GM12878 (cell line): ENCODE data around the gene PCDHGA4. TPM values are rescaled to one million over a fixed set of nuclear protein-coding genes. Genes with fewer than 3 reads are reported as not detected.

Experiments used
- BCL11A ChIP-seq: IDR thresholded peaks from 2 replicates; pipeline ENCODE4 v1.6.1; 2011; ENCODE audit warnings: low read depth, low read length
- NR2C2 ChIP-seq: IDR thresholded peaks from 2 replicates; pipeline ENCODE4 v1.6.1; 2011; ENCODE audit warnings: borderline replicate concordance, low read depth; ENCODE audit not compliant: control insufficient read depth, insufficient read length
- SUZ12 ChIP-seq: fragments of 200-600 bp; sonication (generic); IDR thresholded peaks from one replicate; pipeline ENCODE4 v1.6.1; 2018; ENCODE audit warnings: antibody characterized with exemption, mild to moderate bottlenecking; ENCODE audit not compliant: unreplicated experiment
- TAF1 ChIP-seq: IDR thresholded peaks from 2 replicates; pipeline ENCODE4 v1.6.1; 2011; ENCODE audit warnings: mild to moderate bottlenecking, low read depth, low read length, borderline replicate concordance
- TARDBP ChIP-seq: IDR thresholded peaks from 2 replicates; pipeline ENCODE4 v1.6.1; 2016; ENCODE audit warnings: borderline replicate concordance
- polyA plus RNA-seq, 11 experiments: library from polyadenylated mRNA; depleted of rRNA in 4 of 11; unstranded in 6 of 11; stranded (reverse) in 5 of 11; fragments of >200 nt; fragmentation: Nextera tagmentation in 4 of 11; fragmentation: Illumina TruSeq in 1 of 11; extraction: Ambion mirVana in 4 of 11; extraction: Trizol in 1 of 11; gene quantifications; 1 replicate in 1 of 11; 2 replicates in 10 of 11; pipeline versions ENCODE4 v1.2.1 to v1.2.3, GENCODE V29; 2011 to 2016; ENCODE audit warnings: inconsistent platforms in 2 of 11, missing spikeins in 2 of 11, low read depth in 1 of 11
- total RNA-seq, 4 experiments: library from RNA; depleted of rRNA in 3 of 4; stranded (reverse); fragments of >200 nt in 3 of 4; fragmentation: Illumina TruSeq in 1 of 4; extraction: Trizol in 1 of 4; gene quantifications; 2 replicates each; pipeline versions ENCODE4 v1.2.1 to v1.2.3, GENCODE V29; 2013 to 2021
- TF ChIP-seq, protein P1 (sequence below): fragments of 450-650 bp; IDR thresholded peaks from 2 replicates; pipeline ENCODE4 v1.6.1; 2016; ENCODE audit warnings: mild to moderate bottlenecking
- TF ChIP-seq, protein P2 (sequence below): fragments of 450-650 bp; IDR thresholded peaks from 2 replicates; pipeline ENCODE4 v1.6.1; 2018; ENCODE audit warnings: mild to moderate bottlenecking, low read depth, moderate library complexity; ENCODE audit not compliant: partially characterized antibody
- TF ChIP-seq, protein P3 (sequence below): IDR thresholded peaks from 2 replicates; pipeline ENCODE4 v1.6.1; 2011; ENCODE audit warnings: mild to moderate bottlenecking, low read depth, low read length, moderate library complexity; ENCODE audit not compliant: insufficient replicate concordance
- TF ChIP-seq, protein P4 (sequence below): fragments of 450-650 bp; conservative IDR thresholded peaks from 2 replicates; pipeline ENCODE4 v1.6.1; 2017; ENCODE audit warnings: mild to moderate bottlenecking, moderate library complexity
- TF ChIP-seq, protein P5 (sequence below): fragments of 450-650 bp; IDR thresholded peaks from 2 replicates; pipeline ENCODE4 v1.6.1; 2017; ENCODE audit warnings: mild to moderate bottlenecking, moderate library complexity
- TF ChIP-seq, protein P6 (sequence below): fragments of 450-650 bp; formaldehyde crosslinking; IDR thresholded peaks from 2 replicates; pipeline ENCODE4 v1.5.0; 2022; ENCODE audit warnings: mild to moderate bottlenecking, missing genetic modification characterization

The PCDHGA4 gene
- total and polyA plus RNA-seq, 10 of the 15 experiments (the other 5 are each of a cell fraction or from before 2014, with no cell fraction given) = 0.09 to 0.17 (median 0.13) TPM; not detected in 3

DNA sequence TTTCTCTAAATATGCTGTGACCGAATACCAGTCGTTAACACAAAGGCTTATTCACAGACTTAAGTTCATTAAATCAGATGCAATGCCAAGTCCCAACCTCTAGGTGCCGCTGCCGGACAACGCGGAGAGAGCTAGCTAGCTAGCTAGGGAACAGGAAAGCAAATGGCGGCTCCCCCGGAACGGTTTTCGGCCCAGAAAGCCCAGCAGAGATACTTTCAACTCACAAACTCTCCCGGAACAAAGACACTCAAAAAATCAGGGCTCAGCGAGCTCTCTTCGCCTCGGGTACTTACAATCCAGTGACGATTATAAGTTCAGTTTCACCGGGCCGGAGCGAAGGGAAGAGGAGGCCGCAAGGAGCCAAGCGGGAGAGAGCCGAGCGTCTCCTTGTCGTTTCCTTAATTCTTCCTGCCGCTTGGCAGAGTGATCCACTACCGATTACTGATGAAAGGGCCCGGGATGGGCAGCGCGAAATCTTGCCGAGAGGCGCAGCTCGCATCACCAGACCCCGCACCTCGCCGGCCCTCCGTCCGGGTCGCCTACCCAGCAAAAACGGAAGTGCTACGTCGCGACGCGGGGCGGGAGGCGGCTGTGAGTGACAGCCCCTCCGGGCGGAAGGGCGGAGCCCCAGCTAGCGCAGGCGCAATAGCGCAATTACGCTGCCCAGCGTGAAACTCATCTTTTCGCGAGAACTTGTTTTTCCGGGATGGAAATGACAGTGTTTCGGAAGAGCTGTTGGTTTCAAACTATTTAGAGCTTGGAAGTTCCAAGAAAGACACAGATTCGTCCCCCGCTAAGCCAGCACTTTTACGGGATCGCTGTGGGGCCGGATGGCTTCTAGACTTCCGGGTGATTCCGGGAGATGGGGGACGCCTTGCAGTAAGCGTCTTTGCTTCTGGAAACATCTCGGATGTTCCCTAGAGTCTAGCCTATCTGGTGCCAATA lies 34.3 kb upstream of the PCDHGA4 start, which contains the start of gene TAF7 (continued):
- TF ChIP-seq, protein P1, sequence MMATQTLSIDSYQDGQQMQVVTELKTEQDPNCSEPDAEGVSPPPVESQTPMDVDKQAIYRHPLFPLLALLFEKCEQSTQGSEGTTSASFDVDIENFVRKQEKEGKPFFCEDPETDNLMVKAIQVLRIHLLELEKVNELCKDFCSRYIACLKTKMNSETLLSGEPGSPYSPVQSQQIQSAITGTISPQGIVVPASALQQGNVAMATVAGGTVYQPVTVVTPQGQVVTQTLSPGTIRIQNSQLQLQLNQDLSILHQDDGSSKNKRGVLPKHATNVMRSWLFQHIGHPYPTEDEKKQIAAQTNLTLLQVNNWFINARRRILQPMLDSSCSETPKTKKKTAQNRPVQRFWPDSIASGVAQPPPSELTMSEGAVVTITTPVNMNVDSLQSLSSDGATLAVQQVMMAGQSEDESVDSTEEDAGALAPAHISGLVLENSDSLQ = peak; percentile 99
- TF ChIP-seq, protein P2, sequence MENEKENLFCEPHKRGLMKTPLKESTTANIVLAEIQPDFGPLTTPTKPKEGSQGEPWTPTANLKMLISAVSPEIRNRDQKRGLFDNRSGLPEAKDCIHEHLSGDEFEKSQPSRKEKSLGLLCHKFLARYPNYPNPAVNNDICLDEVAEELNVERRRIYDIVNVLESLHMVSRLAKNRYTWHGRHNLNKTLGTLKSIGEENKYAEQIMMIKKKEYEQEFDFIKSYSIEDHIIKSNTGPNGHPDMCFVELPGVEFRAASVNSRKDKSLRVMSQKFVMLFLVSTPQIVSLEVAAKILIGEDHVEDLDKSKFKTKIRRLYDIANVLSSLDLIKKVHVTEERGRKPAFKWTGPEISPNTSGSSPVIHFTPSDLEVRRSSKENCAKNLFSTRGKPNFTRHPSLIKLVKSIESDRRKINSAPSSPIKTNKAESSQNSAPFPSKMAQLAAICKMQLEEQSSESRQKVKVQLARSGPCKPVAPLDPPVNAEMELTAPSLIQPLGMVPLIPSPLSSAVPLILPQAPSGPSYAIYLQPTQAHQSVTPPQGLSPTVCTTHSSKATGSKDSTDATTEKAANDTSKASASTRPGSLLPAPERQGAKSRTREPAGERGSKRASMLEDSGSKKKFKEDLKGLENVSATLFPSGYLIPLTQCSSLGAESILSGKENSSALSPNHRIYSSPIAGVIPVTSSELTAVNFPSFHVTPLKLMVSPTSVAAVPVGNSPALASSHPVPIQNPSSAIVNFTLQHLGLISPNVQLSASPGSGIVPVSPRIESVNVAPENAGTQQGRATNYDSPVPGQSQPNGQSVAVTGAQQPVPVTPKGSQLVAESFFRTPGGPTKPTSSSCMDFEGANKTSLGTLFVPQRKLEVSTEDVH = no peak
- TF ChIP-seq, protein P3, sequence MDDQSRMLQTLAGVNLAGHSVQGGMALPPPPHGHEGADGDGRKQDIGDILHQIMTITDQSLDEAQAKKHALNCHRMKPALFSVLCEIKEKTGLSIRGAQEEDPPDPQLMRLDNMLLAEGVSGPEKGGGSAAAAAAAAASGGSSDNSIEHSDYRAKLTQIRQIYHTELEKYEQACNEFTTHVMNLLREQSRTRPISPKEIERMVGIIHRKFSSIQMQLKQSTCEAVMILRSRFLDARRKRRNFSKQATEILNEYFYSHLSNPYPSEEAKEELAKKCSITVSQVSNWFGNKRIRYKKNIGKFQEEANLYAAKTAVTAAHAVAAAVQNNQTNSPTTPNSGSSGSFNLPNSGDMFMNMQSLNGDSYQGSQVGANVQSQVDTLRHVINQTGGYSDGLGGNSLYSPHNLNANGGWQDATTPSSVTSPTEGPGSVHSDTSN = peak; percentile 97
- TF ChIP-seq, protein P4, sequence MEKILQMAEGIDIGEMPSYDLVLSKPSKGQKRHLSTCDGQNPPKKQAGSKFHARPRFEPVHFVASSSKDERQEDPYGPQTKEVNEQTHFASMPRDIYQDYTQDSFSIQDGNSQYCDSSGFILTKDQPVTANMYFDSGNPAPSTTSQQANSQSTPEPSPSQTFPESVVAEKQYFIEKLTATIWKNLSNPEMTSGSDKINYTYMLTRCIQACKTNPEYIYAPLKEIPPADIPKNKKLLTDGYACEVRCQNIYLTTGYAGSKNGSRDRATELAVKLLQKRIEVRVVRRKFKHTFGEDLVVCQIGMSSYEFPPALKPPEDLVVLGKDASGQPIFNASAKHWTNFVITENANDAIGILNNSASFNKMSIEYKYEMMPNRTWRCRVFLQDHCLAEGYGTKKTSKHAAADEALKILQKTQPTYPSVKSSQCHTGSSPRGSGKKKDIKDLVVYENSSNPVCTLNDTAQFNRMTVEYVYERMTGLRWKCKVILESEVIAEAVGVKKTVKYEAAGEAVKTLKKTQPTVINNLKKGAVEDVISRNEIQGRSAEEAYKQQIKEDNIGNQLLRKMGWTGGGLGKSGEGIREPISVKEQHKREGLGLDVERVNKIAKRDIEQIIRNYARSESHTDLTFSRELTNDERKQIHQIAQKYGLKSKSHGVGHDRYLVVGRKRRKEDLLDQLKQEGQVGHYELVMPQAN = no peak
- TF ChIP-seq BCL11A = no peak
- no peak for TF ChIP-seq TARDBP
- no peak for TF ChIP-seq NR2C2
- TF ChIP-seq TAF1 = peak; percentile 92
- no peak for TF ChIP-seq SUZ12
- TF ChIP-seq, protein P5, sequence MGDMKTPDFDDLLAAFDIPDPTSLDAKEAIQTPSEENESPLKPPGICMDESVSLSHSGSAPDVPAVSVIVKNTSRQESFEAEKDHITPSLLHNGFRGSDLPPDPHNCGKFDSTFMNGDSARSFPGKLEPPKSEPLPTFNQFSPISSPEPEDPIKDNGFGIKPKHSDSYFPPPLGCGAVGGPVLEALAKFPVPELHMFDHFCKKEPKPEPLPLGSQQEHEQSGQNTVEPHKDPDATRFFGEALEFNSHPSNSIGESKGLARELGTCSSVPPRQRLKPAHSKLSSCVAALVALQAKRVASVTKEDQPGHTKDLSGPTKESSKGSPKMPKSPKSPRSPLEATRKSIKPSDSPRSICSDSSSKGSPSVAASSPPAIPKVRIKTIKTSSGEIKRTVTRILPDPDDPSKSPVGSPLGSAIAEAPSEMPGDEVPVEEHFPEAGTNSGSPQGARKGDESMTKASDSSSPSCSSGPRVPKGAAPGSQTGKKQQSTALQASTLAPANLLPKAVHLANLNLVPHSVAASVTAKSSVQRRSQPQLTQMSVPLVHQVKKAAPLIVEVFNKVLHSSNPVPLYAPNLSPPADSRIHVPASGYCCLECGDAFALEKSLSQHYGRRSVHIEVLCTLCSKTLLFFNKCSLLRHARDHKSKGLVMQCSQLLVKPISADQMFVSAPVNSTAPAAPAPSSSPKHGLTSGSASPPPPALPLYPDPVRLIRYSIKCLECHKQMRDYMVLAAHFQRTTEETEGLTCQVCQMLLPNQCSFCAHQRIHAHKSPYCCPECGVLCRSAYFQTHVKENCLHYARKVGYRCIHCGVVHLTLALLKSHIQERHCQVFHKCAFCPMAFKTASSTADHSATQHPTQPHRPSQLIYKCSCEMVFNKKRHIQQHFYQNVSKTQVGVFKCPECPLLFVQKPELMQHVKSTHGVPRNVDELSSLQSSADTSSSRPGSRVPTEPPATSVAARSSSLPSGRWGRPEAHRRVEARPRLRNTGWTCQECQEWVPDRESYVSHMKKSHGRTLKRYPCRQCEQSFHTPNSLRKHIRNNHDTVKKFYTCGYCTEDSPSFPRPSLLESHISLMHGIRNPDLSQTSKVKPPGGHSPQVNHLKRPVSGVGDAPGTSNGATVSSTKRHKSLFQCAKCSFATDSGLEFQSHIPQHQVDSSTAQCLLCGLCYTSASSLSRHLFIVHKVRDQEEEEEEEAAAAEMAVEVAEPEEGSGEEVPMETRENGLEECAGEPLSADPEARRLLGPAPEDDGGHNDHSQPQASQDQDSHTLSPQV = no peak
- TF ChIP-seq, protein P6, sequence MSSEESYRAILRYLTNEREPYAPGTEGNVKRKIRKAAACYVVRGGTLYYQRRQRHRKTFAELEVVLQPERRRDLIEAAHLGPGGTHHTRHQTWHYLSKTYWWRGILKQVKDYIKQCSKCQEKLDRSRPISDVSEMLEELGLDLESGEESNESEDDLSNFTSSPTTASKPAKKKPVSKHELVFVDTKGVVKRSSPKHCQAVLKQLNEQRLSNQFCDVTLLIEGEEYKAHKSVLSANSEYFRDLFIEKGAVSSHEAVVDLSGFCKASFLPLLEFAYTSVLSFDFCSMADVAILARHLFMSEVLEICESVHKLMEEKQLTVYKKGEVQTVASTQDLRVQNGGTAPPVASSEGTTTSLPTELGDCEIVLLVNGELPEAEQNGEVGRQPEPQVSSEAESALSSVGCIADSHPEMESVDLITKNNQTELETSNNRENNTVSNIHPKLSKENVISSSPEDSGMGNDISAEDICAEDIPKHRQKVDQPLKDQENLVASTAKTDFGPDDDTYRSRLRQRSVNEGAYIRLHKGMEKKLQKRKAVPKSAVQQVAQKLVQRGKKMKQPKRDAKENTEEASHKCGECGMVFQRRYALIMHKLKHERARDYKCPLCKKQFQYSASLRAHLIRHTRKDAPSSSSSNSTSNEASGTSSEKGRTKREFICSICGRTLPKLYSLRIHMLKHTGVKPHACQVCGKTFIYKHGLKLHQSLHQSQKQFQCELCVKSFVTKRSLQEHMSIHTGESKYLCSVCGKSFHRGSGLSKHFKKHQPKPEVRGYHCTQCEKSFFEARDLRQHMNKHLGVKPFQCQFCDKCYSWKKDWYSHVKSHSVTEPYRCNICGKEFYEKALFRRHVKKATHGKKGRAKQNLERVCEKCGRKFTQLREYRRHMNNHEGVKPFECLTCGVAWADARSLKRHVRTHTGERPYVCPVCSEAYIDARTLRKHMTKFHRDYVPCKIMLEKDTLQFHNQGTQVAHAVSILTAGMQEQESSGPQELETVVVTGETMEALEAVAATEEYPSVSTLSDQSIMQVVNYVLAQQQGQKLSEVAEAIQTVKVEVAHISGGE = no peak
